Neural cell (in vitro differentiated cells): ENCODE data around the gene APOL5. TPM values are rescaled to one million over a fixed set of nuclear protein-coding genes. Genes with fewer than 3 reads are reported as not detected.

Experiments
- H2AFZ ChIP-seq: fragments of 200-600, 300-800 bp; sonication (generic), shearing (Covaris generic); 2 replicates; pipeline ENCODE4 v1.6.0; 2014; ENCODE audit warnings: low read depth, mild to moderate bottlenecking, antibody characterized with exemption, low read length, moderate library complexity
- H3F3A ChIP-seq: fragments of 200-600 bp; shearing (Covaris generic); 2 replicates; pipeline ENCODE4 v1.6.1; 2016; ENCODE audit warnings: mild to moderate bottlenecking, moderate library complexity, mixed read lengths, antibody characterized with exemption, low read length; ENCODE audit not compliant: insufficient read depth, poor library complexity, severe bottlenecking
- H3K27ac ChIP-seq: fragments of 200-600, 300-800 bp; sonication (generic), shearing (Covaris generic); 2 replicates; pipeline ENCODE4 v1.5.1; 2014; ENCODE audit warnings: mild to moderate bottlenecking, low read length, moderate library complexity
- H3K27me3 ChIP-seq: fragments of 300-800, 200-600 bp; sonication (generic), shearing (Covaris generic); 2 replicates; pipeline ENCODE4 v1.6.0; 2014; ENCODE audit warnings: mild to moderate bottlenecking, low read depth, low read length, moderate library complexity; ENCODE audit not compliant: insufficient read depth
- H3K36me3 ChIP-seq: fragments of 300-800, 200-600 bp; sonication (generic), shearing (Covaris generic); 2 replicates; pipeline ENCODE4 v1.5.1; 2014; ENCODE audit warnings: mild to moderate bottlenecking, antibody characterized with exemption, low read length, moderate library complexity; ENCODE audit not compliant: insufficient read depth
- H3K4me2 ChIP-seq: fragments of 300-800, 200-600 bp; sonication (generic), shearing (Covaris generic); 2 replicates; pipeline ENCODE4 v1.6.0; 2014; ENCODE audit warnings: mild to moderate bottlenecking, low read length
- H3K4me3 ChIP-seq: fragments of 300-800, 200-600 bp; sonication (generic), shearing (Covaris generic); 2 replicates; pipeline ENCODE4 v1.5.1; 2014; ENCODE audit warnings: mild to moderate bottlenecking, low read length, moderate library complexity
- H3K79me2 ChIP-seq: fragments of 200-600 bp; shearing (Covaris generic); replicated peaks from 2 replicates; pipeline ENCODE4 v1.6.0; 2014; ENCODE audit warnings: mild to moderate bottlenecking, low read length, moderate library complexity; ENCODE audit not compliant: insufficient read depth
- H3K9ac ChIP-seq: fragments of 300-800, 200-600 bp; sonication (generic), shearing (Covaris generic); 2 replicates; pipeline ENCODE4 v1.6.1; 2016; ENCODE audit warnings: mild to moderate bottlenecking, low read length, mixed read lengths
- H3K9me2 ChIP-seq: fragments of 200-600 bp; shearing (Covaris generic); 2 replicates; pipeline ENCODE4 v1.6.1; 2016; ENCODE audit warnings: mild to moderate bottlenecking, low read length, mixed read lengths; ENCODE audit not compliant: insufficient read depth
- H3K9me3 ChIP-seq: fragments of 200-600, 300-800 bp; sonication (generic), shearing (Covaris generic); 2 replicates; pipeline ENCODE4 v1.6.1; 2016; ENCODE audit warnings: mild to moderate bottlenecking, mixed run types, low read length, moderate library complexity, mixed read lengths
- H4K20me1 ChIP-seq: fragments of 200-600 bp; shearing (Covaris generic); 2 replicates; pipeline ENCODE4 v1.6.1; 2016; ENCODE audit warnings: mild to moderate bottlenecking, mixed run types; ENCODE audit not compliant: insufficient read depth
- CTCF ChIP-seq: fragments of 450-650 bp; IDR thresholded peaks from 2 replicates; pipeline ENCODE4 v1.5.1; 2014; ENCODE audit warnings: antibody characterized with exemption, mild to moderate bottlenecking, moderate library complexity; ENCODE audit not compliant: poor library complexity, severe bottlenecking
- EP300 ChIP-seq: fragments of 450-650 bp; conservative IDR thresholded peaks from 2 replicates; pipeline ENCODE4 v1.6.1; 2014; ENCODE audit warnings: antibody characterized with exemption, mild to moderate bottlenecking, moderate library complexity; ENCODE audit not compliant: poor library complexity, severe bottlenecking
- EZH2 ChIP-seq: fragments of 200-600, 300-800 bp; shearing (Covaris generic), sonication (generic); IDR thresholded peaks from 2 replicates; pipeline ENCODE4 v1.6.1; 2014; ENCODE audit warnings: antibody characterized with exemption, low read length, borderline replicate concordance, mild to moderate bottlenecking; ENCODE audit not compliant: insufficient read depth, poor library complexity, severe bottlenecking
- MXI1 ChIP-seq: fragments of 450-650 bp; conservative IDR thresholded peaks from 2 replicates; pipeline ENCODE4 v1.6.1; 2014; ENCODE audit warnings: antibody characterized with exemption, mild to moderate bottlenecking; ENCODE audit not compliant: poor library complexity, severe bottlenecking
- POLR2AphosphoS5 ChIP-seq: IDR thresholded peaks from 2 replicates; pipeline ENCODE4 v1.6.1; 2012
- RAD21 ChIP-seq: fragments of 450-650 bp; conservative IDR thresholded peaks from 2 replicates; pipeline ENCODE4 v1.6.1; 2014; ENCODE audit warnings: antibody characterized with exemption, mild to moderate bottlenecking, moderate library complexity
- SMC3 ChIP-seq: fragments of 450-650 bp; conservative IDR thresholded peaks from 2 replicates; pipeline ENCODE4 v1.6.1; 2014; ENCODE audit warnings: antibody characterized with exemption, mild to moderate bottlenecking, moderate library complexity; ENCODE audit not compliant: poor library complexity
- TAF1 ChIP-seq: IDR thresholded peaks from 2 replicates; pipeline ENCODE4 v1.6.1; 2012; ENCODE audit warnings: low read depth
- polyA plus RNA-seq: library from polyadenylated mRNA; depleted of rRNA; stranded (reverse); fragments of >200 nt; gene quantifications from 2 replicates; pipeline ENCODE4 v1.2.3, GENCODE V29; 2014
- TF ChIP-seq, protein P1 (sequence below): IDR thresholded peaks from 2 replicates; pipeline ENCODE4 v1.6.1; 2012; ENCODE audit warnings: borderline replicate concordance

APOL5 gene
- polyA plus RNA-seq, 1 donor from 2014 or later, result not detected

DNA sequence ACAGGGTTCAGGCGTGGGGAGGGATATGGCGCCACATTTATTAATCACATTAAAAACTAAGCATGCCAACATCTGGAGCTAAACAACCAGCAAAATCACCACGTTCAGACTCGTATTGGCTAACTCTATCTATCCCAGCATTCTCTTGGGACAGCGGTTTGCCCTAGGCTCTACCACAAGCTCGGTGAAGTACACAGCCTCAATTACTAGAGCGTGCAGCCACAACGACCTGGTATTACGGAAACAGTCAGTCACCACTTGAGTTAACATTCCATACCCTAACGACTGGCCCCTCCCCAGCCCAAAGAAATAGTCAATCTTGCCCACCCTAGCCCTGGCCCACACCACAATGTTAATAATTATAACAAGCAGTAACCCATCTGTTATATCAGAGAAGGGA, 32.1 kb downstream of the APOL5 start:
- Histone ChIP-seq H3K27me3 (no peaks in the 10 kb centered on the region), H3K9ac (no peak overlapping the region), H4K20me1 (peaks cover 4% of the 10 kb centered on the region), H3K9me2 (no peaks in the 10 kb centered on the region), H3K27ac (no peak overlapping the region), H3K4me2 (no peak overlapping the region), H2AFZ (no peak overlapping the region), H3K4me3 (no peak overlapping the region), H3K36me3 (peaks cover 20% of the 10 kb centered on the region), H3K79me2 (no peaks in the 10 kb centered on the region), H3K9me3 (no peaks in the 10 kb centered on the region), H3F3A (no peaks in the 10 kb centered on the region)
- no peak for TF ChIP-seq RAD21
- no peak for TF ChIP-seq EP300
- TF ChIP-seq MXI1, result no peak
- TF ChIP-seq CTCF, result no peak
- TF ChIP-seq TAF1, result no peak
- TF ChIP-seq, protein P1, sequence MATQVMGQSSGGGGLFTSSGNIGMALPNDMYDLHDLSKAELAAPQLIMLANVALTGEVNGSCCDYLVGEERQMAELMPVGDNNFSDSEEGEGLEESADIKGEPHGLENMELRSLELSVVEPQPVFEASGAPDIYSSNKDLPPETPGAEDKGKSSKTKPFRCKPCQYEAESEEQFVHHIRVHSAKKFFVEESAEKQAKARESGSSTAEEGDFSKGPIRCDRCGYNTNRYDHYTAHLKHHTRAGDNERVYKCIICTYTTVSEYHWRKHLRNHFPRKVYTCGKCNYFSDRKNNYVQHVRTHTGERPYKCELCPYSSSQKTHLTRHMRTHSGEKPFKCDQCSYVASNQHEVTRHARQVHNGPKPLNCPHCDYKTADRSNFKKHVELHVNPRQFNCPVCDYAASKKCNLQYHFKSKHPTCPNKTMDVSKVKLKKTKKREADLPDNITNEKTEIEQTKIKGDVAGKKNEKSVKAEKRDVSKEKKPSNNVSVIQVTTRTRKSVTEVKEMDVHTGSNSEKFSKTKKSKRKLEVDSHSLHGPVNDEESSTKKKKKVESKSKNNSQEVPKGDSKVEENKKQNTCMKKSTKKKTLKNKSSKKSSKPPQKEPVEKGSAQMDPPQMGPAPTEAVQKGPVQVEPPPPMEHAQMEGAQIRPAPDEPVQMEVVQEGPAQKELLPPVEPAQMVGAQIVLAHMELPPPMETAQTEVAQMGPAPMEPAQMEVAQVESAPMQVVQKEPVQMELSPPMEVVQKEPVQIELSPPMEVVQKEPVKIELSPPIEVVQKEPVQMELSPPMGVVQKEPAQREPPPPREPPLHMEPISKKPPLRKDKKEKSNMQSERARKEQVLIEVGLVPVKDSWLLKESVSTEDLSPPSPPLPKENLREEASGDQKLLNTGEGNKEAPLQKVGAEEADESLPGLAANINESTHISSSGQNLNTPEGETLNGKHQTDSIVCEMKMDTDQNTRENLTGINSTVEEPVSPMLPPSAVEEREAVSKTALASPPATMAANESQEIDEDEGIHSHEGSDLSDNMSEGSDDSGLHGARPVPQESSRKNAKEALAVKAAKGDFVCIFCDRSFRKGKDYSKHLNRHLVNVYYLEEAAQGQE, result no peak
- TF ChIP-seq EZH2, result no peak
- no peak for TF ChIP-seq POLR2AphosphoS5
- TF ChIP-seq SMC3, result no peak

DNA sequence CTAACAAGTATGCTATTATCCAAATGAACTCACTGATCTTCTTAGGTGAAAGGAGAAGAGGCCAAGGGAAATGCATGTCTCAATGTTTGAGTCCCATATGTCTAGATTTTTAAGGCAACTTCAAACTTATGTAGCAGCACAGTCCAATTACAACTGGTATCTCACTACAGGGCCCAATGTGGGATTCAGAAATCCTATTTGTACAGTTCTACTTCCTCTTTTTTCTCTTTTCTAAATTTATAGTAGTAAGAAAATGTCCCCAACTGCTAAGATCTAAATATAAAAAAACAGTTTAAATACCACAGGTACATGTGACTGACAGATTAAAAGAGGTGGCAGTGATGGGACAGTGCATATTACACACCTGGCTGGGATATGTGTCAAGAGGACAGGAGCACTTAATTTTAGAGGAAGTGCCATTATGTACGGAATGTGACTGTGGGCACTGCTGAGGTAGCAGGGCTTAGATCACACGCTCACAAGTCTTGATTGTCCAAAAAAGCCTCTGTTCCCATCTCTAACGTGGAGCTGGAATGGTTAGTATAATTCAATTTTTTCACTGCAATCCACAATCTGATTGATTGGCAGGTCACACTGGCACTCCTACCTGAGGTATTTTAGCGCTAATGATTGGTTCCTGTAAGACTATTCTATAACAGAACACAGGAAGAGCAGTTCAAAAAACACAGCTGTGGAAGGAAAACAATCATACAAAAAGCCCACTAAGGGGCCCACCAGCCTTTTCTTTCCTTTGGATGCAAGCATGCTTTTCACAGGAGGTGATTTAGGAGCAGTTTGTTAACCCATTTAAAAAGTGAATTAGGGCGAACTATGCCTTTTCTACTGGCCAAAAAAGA, 34.6 kb downstream of the APOL5 start:
- Histone ChIP-seq H3K9ac (no peak overlapping the region), H3K9me3 (no peaks in the 10 kb centered on the region), H3K4me3 (no peak overlapping the region), H3K9me2 (no peaks in the 10 kb centered on the region), H3K79me2 (no peaks in the 10 kb centered on the region), H3K36me3 (peaks cover 20% of the 10 kb centered on the region), H3F3A (no peaks in the 10 kb centered on the region), H3K27me3 (no peaks in the 10 kb centered on the region), H3K4me2 (no peak overlapping the region), H2AFZ (no peak overlapping the region), H3K27ac (no peak overlapping the region), H4K20me1 (peaks cover 4% of the 10 kb centered on the region)
- TF ChIP-seq SMC3 (no peak), RAD21 (no peak), POLR2AphosphoS5 (no peak), TAF1 (no peak), EP300 (no peak), CTCF (no peak), MXI1 (no peak), EZH2 (no peak)
- TF ChIP-seq, protein P1, result no peak
